DND-41 (cell line): ENCODE results near the gene SIX3.

Experiments
- CTCF ChIP-seq: IDR thresholded peaks from 2 replicates; pipeline ENCODE4 v1.5.1; 2012; ENCODE audit warnings: borderline replicate concordance, low read length, moderate library complexity, mild to moderate bottlenecking; ENCODE audit not compliant: poor library complexity, severe bottlenecking; ENCODE audit errors: extremely low read depth
- EZH2 ChIP-seq: IDR thresholded peaks from 3 replicates; pipeline ENCODE4 v1.6.1; 2012; ENCODE audit warnings: borderline replicate concordance, low read depth, mild to moderate bottlenecking, moderate library complexity, low read length, inconsistent platforms; ENCODE audit not compliant: severe bottlenecking

- TF ChIP-seq CTCF (no peak), EZH2 (no peak)
These were observed 9.1 kb downstream of the SIX3 start for GRCh38 chr2:44950646-44951045.
